Dermis blood vessel endothelial cell (primary cell): Measurements from ENCODE around the gene CCDC185. TPM values are rescaled to one million over a fixed set of nuclear protein-coding genes. Genes with fewer than 3 reads are reported as not detected.

Source experiments
- DNase-seq: peaks from one replicate; pipeline ENCODE4 v3.0.0; 2010
- total RNA-seq: library from RNA; depleted of rRNA; stranded (reverse); fragments of >200 nt; gene quantifications from 2 replicates; pipeline ENCODE4 v1.2.3, GENCODE V29; 2014

The CCDC185 gene
- total RNA-seq, 1 donor from 2014 or later = 0.17 TPM

- no peak for DNase-seq
Observed at GRCh38 chr1:223443397-223443796, 50.2 kb downstream of the CCDC185 start.

- DNase-seq = no peak
Observed at GRCh38 chr1:223444411-223444810, 51.2 kb downstream of the CCDC185 start.

Other genes with a start within 250 kb of the CCDC185 start
- 0.05 and 0.17 TPM in 2 replicates for gene SUSD4, start 29.2 kb upstream of the CCDC185 start, total RNA-seq